GM12891 (cell line): ENCODE data around the gene CDC42BPA.

Experiments used
- DNase-seq: peaks from one replicate; pipeline ENCODE4 v3.0.0; 2011; ENCODE audit warnings: low spot score; ENCODE audit not compliant: insufficient read length
- FAIRE-seq: peaks from 2 replicates; lab custom pipeline; 2011; peaks lifted over from hg19 to GRCh38; lab: Jason Lieb, UNC
- PAX5 ChIP-seq: IDR thresholded peaks from 2 replicates; pipeline ENCODE4 v1.6.1; 2011; ENCODE audit warnings: low read length, moderate library complexity, mild to moderate bottlenecking; ENCODE audit not compliant: insufficient read depth, severe bottlenecking
- POLR2A ChIP-seq: IDR thresholded peaks from 2 replicates; pipeline ENCODE4 v1.6.1; 2011; ENCODE audit warnings: low read depth, low read length, control low read depth
- POLR2AphosphoS5 ChIP-seq: IDR thresholded peaks from 2 replicates; pipeline ENCODE4 v1.6.1; 2011; ENCODE audit warnings: low read depth, low read length, control low read depth
- POU2F2 ChIP-seq: IDR thresholded peaks from 2 replicates; pipeline ENCODE4 v1.6.1; 2011; ENCODE audit warnings: low read depth, mild to moderate bottlenecking, control low read depth, low read length, moderate library complexity
- SPI1 ChIP-seq: IDR thresholded peaks from 2 replicates; pipeline ENCODE4 v1.6.1; 2011; ENCODE audit warnings: low read depth, low read length, control low read depth
- TAF1 ChIP-seq: IDR thresholded peaks from 2 replicates; pipeline ENCODE4 v1.6.1; 2011; ENCODE audit warnings: low read depth, low read length, control low read depth

CDC42BPA gene

GRCh38 chr1:227190321-227190720, 128.0 kb downstream of the CDC42BPA start:
- TF ChIP-seq POU2F2 = no peak
- no peak for TF ChIP-seq SPI1
- no peak for TF ChIP-seq TAF1
- TF ChIP-seq POLR2A = no peak
- no peak for TF ChIP-seq POLR2AphosphoS5
- TF ChIP-seq PAX5 = no peak
- FAIRE-seq = no peak
- DNase-seq = no peak

- DNase-seq (no peak), FAIRE-seq (no peak)
- TF ChIP-seq PAX5 (no peak), TAF1 (no peak), POLR2AphosphoS5 (no peak), SPI1 (no peak), POU2F2 (no peak), POLR2A (no peak)
Measured at GRCh38 chr1:227185291-227185690, 133.0 kb downstream of the CDC42BPA start.

DNA sequence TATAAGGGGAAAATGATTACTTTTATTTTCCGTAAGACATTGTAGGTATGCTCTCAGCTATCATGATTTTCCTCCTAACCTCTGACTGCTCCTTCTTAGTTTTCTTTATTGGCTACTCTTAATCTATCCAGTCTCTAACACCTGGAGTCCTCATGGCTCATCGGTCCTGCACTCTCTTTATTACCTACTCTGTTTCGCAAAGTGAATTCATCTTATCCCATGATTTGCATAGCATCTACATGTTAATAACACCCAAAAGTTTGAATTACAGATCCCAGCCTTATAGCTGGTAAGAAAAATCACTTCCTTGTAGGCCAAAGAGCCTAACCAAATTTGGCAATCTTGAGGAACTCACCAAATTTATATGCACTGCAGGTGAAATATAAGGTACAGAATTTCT, 136.3 kb downstream of the CDC42BPA start:
- TF ChIP-seq SPI1 = no peak
- TF ChIP-seq POLR2A = no peak
- no peak for TF ChIP-seq PAX5
- TF ChIP-seq POLR2AphosphoS5 = no peak
- TF ChIP-seq POU2F2 = no peak
- TF ChIP-seq TAF1 = no peak
- no peak for DNase-seq
- no peak for FAIRE-seq

- no peak for FAIRE-seq
- TF ChIP-seq POLR2A (no peak), PAX5 (no peak), POLR2AphosphoS5 (no peak), TAF1 (no peak), POU2F2 (no peak), SPI1 (no peak)
- no peak for DNase-seq
Measured at GRCh38 chr1:227175611-227176010, 142.7 kb downstream of the CDC42BPA start.

- FAIRE-seq (no peak), DNase-seq (no peak)
- TF ChIP-seq POLR2A (no peak), TAF1 (no peak)
Measured at GRCh38 chr1:227174164-227174563, 144.1 kb downstream of the CDC42BPA start.

DNA sequence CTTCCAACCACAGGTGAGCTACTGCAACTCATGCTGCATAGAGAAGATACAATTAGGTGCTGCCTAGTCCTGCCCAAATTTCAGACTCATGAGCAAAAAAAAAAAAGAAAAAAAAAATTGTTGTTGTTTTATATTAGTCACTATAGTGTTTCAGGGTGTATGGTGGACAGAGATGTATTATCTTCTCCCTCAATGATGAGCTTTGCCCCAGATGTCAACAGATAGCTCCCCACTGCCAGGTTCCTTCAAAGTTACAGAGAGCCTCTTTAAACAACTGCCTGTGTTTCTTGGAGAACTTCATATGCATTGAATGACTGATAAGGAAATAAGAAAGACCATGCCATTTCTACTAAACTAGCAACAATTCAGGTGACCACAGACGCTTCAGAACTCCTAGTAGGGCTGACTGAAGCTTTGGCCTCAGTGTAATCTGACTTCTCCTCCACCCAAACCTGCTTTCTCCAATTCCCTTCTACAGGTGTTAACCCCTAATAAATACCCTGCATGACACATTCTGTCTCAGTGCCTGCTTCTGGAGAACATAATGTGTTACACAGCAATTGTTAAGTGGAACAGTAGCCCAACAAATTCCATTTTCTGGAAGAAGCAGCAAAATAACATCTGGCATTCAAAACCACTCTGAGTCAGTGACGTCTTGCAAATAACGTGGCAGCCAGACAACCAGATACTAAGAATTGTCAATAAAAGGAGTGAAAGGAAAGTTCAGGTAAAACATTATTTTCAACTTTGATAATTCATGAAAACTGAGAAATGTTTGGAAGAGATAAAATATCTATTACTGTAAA, 147.7 kb downstream of the CDC42BPA start:
- FAIRE-seq (no peak), DNase-seq (no peak)
- TF ChIP-seq POLR2A = no peak
- TF ChIP-seq POU2F2 = no peak
- TF ChIP-seq POLR2AphosphoS5 = no peak
- TF ChIP-seq PAX5 = no peak
- no peak for TF ChIP-seq SPI1
- no peak for TF ChIP-seq TAF1

- no peak for FAIRE-seq
- DNase-seq = no peak
- TF ChIP-seq TAF1 (no peak), SPI1 (no peak), POLR2A (no peak), POU2F2 (no peak), POLR2AphosphoS5 (no peak), PAX5 (no peak)
Measured at GRCh38 chr1:227169343-227169742, 148.9 kb downstream of the CDC42BPA start.

GRCh38 chr1:227167276-227168101, 150.8 kb downstream of the CDC42BPA start:
- TF ChIP-seq TAF1 = no peak
- no peak for TF ChIP-seq POLR2A
- no peak for TF ChIP-seq PAX5
- no peak for TF ChIP-seq SPI1
- TF ChIP-seq POU2F2 = no peak
- TF ChIP-seq POLR2AphosphoS5 = no peak
- FAIRE-seq = no peak
- DNase-seq = no peak

- no peak for TF ChIP-seq POLR2AphosphoS5
- no peak for TF ChIP-seq POU2F2
- no peak for TF ChIP-seq SPI1
- TF ChIP-seq TAF1 = no peak
- no peak for TF ChIP-seq POLR2A
- TF ChIP-seq PAX5 = no peak
- FAIRE-seq (no peak), DNase-seq (no peak)
Measured at GRCh38 chr1:227166559-227166958, 151.7 kb downstream of the CDC42BPA start.
